Measurements from ENCODE around the gene DUS1L.
A peak's percentile ranks its signal among the peaks of the same experiment; 100 is the strongest.

- TF ChIP-seq EP300 (IDR thresholded peaks at IDR 0.05) (no peak), CTCF (IDR thresholded peaks at IDR 0.05) (peak; percentile 64)
Observed at GRCh38 chr17:82098169-82098938, 32.8 kb upstream of the DUS1L start, which contains the start of gene FASN.
